Fibroblast of villous mesenchyme (primary cell): ENCODE measurements around the gene TEAD2. TPM values are rescaled to one million over a fixed set of nuclear protein-coding genes. Genes with fewer than 3 reads are reported as not detected.
A peak's percentile ranks its signal among the peaks of the same experiment; 100 is the strongest.

Source experiments
- DNase-seq: peaks from one replicate; pipeline ENCODE4 v3.0.0-alpha.2; 2010; ENCODE audit warnings: low read depth
- H3K4me3 ChIP-seq: 2 replicates; pipeline ENCODE4 v1.5.1; 2011; ENCODE audit warnings: low read depth, mild to moderate bottlenecking, low read length
- CTCF ChIP-seq: IDR thresholded peaks from 2 replicates; pipeline ENCODE4 v1.5.1; 2012; ENCODE audit warnings: low read depth, mild to moderate bottlenecking, low read length; ENCODE audit not compliant: insufficient read depth
- total RNA-seq: library from RNA; depleted of rRNA; stranded (reverse); fragments of >200 nt; gene quantifications from 2 replicates; pipeline ENCODE4 v1.2.3, GENCODE V29; 2012

TEAD2 gene
- total RNA-seq, 1 donor: 37.6 TPM

DNA sequence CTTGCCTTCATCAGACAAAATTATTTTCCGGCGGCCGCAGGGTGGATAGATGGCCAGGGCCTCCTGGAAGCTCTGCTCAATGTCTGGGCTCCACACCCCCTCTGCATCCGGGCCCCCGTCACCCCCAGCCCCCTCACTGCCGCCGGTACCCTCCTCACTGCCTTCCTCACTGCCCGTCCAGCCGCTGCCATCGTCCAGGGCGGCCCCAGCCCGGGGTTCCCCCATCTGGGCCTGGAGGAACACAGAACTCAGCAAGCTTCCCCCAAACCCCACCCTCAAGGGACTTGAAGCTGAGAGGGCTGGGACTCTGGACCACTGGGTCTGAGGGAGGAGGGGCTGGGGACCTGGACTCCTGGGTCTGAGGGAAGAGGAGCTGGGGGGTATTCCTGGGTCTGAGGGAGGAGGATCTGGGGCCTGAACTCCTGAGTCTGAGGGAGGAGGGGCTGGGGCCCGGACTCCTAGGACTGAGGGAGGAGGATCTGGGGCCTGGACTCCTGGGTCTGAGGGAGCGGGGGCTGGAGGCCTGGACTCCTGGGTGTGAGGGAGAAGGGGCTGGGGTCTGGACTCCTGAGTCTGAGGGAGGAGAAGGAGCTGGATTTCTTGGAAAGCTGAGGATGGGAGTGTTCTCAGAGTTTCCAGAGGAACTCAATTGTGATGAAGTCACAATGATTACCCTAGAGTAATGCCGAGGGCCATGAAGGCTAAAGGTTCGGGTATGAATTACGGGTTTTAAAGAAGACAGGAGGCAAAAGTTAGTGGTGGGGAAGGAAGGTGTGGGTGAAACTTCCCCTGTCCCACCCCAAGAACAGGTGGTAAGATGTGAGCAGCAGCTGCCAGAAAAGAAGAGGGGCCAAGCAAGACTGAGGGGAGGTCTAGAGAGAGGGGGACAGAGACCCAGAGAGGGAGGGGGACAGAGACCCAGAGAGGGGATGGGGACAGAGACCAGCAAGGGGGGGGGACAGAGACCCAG, 2.1 kb downstream of the TEAD2 start:
- no peak for DNase-seq
- no peak for TF ChIP-seq CTCF
- H3K4me3 ChIP-seq: peak overlapping the region; percentile 96

DNA sequence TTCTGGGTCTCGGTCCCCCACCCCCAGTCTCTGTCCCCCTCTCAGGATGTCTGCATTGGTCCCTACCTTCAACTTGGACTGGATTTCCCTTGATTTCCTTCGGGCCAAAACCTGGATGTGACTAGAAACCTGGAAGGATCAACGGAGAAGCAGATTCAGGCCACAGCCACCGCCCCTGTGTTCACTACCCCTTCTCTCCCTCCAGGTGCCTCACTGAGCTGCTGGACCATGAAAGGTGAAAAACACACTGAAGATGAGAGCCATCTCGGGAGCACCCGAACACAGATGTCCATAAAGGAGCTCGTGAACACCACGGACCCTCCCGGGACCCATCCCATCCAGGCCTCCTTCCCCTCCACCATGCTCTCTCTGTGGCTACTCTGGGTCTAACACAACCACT, 5.0 kb downstream of the TEAD2 start:
- H3K4me3 ChIP-seq: no peak overlapping the region
- TF ChIP-seq CTCF: no peak
- no peak for DNase-seq

DNA sequence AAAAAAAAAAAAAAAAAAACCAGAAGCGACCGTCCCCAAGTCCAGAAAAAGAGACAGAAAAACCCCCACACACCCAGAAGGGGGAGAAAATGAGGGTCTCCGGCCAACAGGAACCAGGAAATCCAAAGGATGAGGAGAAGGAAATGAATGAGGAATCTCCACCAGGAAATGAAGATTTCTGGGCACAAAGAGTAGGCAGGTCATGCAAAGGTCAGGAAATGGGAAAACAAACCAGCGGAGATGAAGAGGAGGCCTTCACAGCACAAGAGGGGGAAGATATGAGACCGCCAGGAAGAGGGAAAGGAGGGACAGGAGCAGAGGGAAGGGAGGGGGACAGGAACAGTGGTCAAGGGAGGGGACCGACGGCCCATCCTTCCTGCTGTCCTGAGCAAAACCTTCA, 5.8 kb downstream of the TEAD2 start:
- no peak for TF ChIP-seq CTCF
- DNase-seq: no peak

GRCh38 chr19:49355909-49356353, 6.3 kb downstream of the TEAD2 start:
- DNase-seq: no peak
- no peak overlapping the region for H3K4me3 ChIP-seq
- no peak for TF ChIP-seq CTCF

More for the DNA sequence above, 5.8 kb downstream of the TEAD2 start:
- H3K4me3 ChIP-seq: no peak overlapping the region

DNA sequence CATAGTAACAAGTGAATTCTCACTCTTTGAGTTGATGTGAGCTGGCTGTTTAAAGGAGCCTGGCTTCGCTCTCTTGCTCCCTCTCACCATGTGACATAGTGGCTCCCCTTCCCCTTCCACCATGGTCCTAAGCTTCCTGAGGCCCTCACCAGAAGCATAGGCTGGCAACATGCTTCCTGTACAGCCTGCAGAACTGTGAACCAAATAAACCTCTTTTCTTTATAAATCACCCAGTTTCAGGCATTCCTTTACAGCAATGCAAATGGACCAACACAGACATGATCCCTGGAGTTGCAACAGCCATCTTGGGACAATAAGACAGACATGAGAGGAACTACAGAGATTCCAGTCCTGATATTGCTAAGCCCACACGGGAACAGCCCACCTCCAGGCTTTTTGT, 12.6 kb downstream of the TEAD2 start:
- TF ChIP-seq CTCF: no peak
- no peak for DNase-seq
- no peak overlapping the region for H3K4me3 ChIP-seq

DNA sequence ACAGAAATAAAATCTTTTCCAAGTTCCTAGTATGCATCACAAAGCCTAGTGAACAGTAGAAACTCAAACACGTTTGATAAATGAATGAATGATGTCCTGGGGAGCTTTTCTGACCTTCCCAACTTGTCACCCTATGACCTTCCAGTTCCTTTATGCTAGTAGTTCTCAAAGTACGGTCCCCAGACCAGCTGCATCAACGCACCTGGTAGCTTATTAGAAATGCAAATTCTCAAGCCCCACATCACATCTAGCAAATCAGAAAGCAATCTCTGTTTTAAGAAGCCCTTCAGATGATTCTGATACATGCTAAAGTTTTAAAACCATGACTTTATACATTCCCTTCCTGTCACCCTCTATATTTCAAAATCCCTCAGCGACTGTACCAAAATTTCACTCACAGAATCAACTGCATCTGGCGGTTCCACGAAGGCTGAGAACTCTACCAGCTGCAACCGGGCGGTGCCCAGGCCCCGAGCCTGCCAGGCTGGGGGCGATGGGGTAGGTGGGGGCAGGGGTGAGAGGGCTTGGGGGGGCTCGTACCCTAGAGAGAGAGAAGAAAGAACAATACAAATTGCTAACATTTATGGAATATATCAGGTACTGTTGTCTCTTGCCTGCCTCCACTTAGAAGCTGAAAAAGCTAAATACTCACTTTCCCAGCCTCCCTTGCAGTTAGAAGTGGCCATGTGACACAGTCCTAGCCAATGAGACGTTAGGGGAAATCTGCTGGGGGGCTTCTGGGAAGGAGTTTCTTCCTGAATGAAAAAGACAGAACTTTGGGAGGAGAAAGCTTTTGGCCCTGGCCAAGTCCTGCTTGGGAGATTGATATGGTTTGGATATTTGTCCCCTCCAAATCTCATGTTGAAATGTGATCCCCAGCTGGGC, 13.7 kb downstream of the TEAD2 start:
- H3K4me3 ChIP-seq: no peak overlapping the region
- DNase-seq: no peak
- no peak for TF ChIP-seq CTCF
